ENCODE data around the gene FSD1L.

FSD1L gene

GRCh38 chr9:105447814-105448812 lies at the start of gene FSD1L:
FSD1L (plus strand) TSS chr9:105448034; CDS start chr9:105448221, 187 bp downstream.
- H3K27ac ChIP-seq (ENCODE audit: low read length): peak within 1 kb of the TSS; percentile 53
- peak within 1 kb of the TSS; percentile 81 to 82 for H3K9ac ChIP-seq (ENCODE audit: low read length in 2 of 2)
- H3K4me1 ChIP-seq (ENCODE audit: control insufficient read depth, insufficient read depth, low read length): peaks cover 20% of the 10 kb centered on the region
- H3K27me3 ChIP-seq (ENCODE audit: control insufficient read depth in 1 of 2, insufficient read depth in 2 of 2, low read length in 2 of 2): no peaks in the 10 kb centered on the region
- H3K36me3 ChIP-seq (ENCODE audit: control insufficient read depth in 2 of 2, insufficient read depth in 2 of 2, low read length in 2 of 2): no peaks in the 10 kb centered on the region
- H3K9me3 ChIP-seq (ENCODE audit: control insufficient read depth in 2 of 2, low read length in 2 of 2): no peaks in the 10 kb centered on the region
- H3K4me3 ChIP-seq (ENCODE audit: low read length in 2 of 2): peak within 1 kb of the TSS; percentile 93 to 96

- Histone ChIP-seq H3K27ac (ENCODE audit: low read length) (no peak overlapping the region), H3K27me3 (ENCODE audit: control insufficient read depth in 1 of 2, insufficient read depth in 2 of 2, low read length in 2 of 2) (no peaks in the 10 kb centered on the region)
Observed at GRCh38 chr9:105399117-105399516, 48.7 kb upstream of the FSD1L start.

GRCh38 chr9:105401651-105402050 lies 46.2 kb upstream of the FSD1L start:
- no peak overlapping the region for H3K27ac ChIP-seq (ENCODE audit: low read length)
- no peaks in the 10 kb centered on the region for H3K4me1 ChIP-seq (ENCODE audit: control insufficient read depth, insufficient read depth, low read length)
- no peaks in the 10 kb centered on the region for H3K9me3 ChIP-seq (ENCODE audit: control insufficient read depth in 2 of 2, low read length in 2 of 2)
- H3K27me3 ChIP-seq (ENCODE audit: control insufficient read depth in 1 of 2, insufficient read depth in 2 of 2, low read length in 2 of 2): no peaks in the 10 kb centered on the region
- no peaks in the 10 kb centered on the region for H3K36me3 ChIP-seq (ENCODE audit: control insufficient read depth in 2 of 2, insufficient read depth in 2 of 2, low read length in 2 of 2)
- H3K4me3 ChIP-seq (ENCODE audit: low read length in 2 of 2): no peak overlapping the region
- H3K9ac ChIP-seq (ENCODE audit: low read length in 2 of 2): no peak overlapping the region

More at GRCh38 chr9:105399117-105399516, 48.7 kb upstream of the FSD1L start:
- Histone ChIP-seq H3K4me1 (ENCODE audit: control insufficient read depth, insufficient read depth, low read length) (no peaks in the 10 kb centered on the region), H3K36me3 (ENCODE audit: control insufficient read depth in 2 of 2, insufficient read depth in 2 of 2, low read length in 2 of 2) (no peaks in the 10 kb centered on the region), H3K9ac (ENCODE audit: low read length in 2 of 2) (no peak overlapping the region), H3K4me3 (ENCODE audit: low read length in 2 of 2) (no peak overlapping the region), H3K9me3 (ENCODE audit: control insufficient read depth in 2 of 2, low read length in 2 of 2) (no peaks in the 10 kb centered on the region)

GRCh38 chr9:105403552-105404248 lies 44.1 kb upstream of the FSD1L start:
- H3K36me3 ChIP-seq (ENCODE audit: control insufficient read depth in 2 of 2, insufficient read depth in 2 of 2, low read length in 2 of 2): no peaks in the 10 kb centered on the region
- H3K4me1 ChIP-seq (ENCODE audit: control insufficient read depth, insufficient read depth, low read length): no peaks in the 10 kb centered on the region
- no peaks in the 10 kb centered on the region for H3K27me3 ChIP-seq (ENCODE audit: control insufficient read depth in 1 of 2, insufficient read depth in 2 of 2, low read length in 2 of 2)
- H3K9ac ChIP-seq (ENCODE audit: low read length in 2 of 2): no peak overlapping the region
- H3K27ac ChIP-seq (ENCODE audit: low read length): no peak overlapping the region
- no peaks in the 10 kb centered on the region for H3K9me3 ChIP-seq (ENCODE audit: control insufficient read depth in 2 of 2, low read length in 2 of 2)
- no peak overlapping the region for H3K4me3 ChIP-seq (ENCODE audit: low read length in 2 of 2)

- no peaks in the 10 kb centered on the region for H3K27me3 ChIP-seq (ENCODE audit: control insufficient read depth in 1 of 2, insufficient read depth in 2 of 2, low read length in 2 of 2)
- H3K27ac ChIP-seq (ENCODE audit: low read length): no peak overlapping the region
- no peak overlapping the region for H3K9ac ChIP-seq (ENCODE audit: low read length in 2 of 2)
- no peak overlapping the region for H3K4me3 ChIP-seq (ENCODE audit: low read length in 2 of 2)
- H3K4me1 ChIP-seq (ENCODE audit: control insufficient read depth, insufficient read depth, low read length): no peaks in the 10 kb centered on the region
- H3K9me3 ChIP-seq (ENCODE audit: control insufficient read depth in 2 of 2, low read length in 2 of 2): peaks cover 0 to 5% of the 10 kb centered on the region in 2 donors
- no peaks in the 10 kb centered on the region for H3K36me3 ChIP-seq (ENCODE audit: control insufficient read depth in 2 of 2, insufficient read depth in 2 of 2, low read length in 2 of 2)
Observed at GRCh38 chr9:105405514-105406131, 42.2 kb upstream of the FSD1L start.

- no peaks in the 10 kb centered on the region for H3K4me1 ChIP-seq (ENCODE audit: control insufficient read depth, insufficient read depth, low read length)
- peaks cover under 1 to 7% of the 10 kb centered on the region in 2 donors for H3K9me3 ChIP-seq (ENCODE audit: control insufficient read depth in 2 of 2, low read length in 2 of 2)
- H3K9ac ChIP-seq (ENCODE audit: low read length in 2 of 2): no peak overlapping the region
- H3K4me3 ChIP-seq (ENCODE audit: low read length in 2 of 2): no peak overlapping the region
- no peaks in the 10 kb centered on the region for H3K36me3 ChIP-seq (ENCODE audit: control insufficient read depth in 2 of 2, insufficient read depth in 2 of 2, low read length in 2 of 2)
- H3K27me3 ChIP-seq (ENCODE audit: control insufficient read depth in 1 of 2, insufficient read depth in 2 of 2, low read length in 2 of 2): no peaks in the 10 kb centered on the region
- H3K27ac ChIP-seq (ENCODE audit: low read length): no peak overlapping the region
Observed at GRCh38 chr9:105406369-105406768, 41.5 kb upstream of the FSD1L start.

GRCh38 chr9:105413525-105413924 lies 34.3 kb upstream of the FSD1L start:
- H3K27ac ChIP-seq (ENCODE audit: low read length): no peak overlapping the region

GRCh38 chr9:105414947-105415661 lies 32.7 kb upstream of the FSD1L start:
- peak overlapping the region in 1 of 2 donors; percentile 16 for H3K4me3 ChIP-seq (ENCODE audit: low read length in 2 of 2)

More at GRCh38 chr9:105413525-105413924, 34.3 kb upstream of the FSD1L start:
- H3K9me3 ChIP-seq (ENCODE audit: control insufficient read depth in 2 of 2, low read length in 2 of 2): peaks cover 5 to 12% of the 10 kb centered on the region in 2 donors
- H3K9ac ChIP-seq (ENCODE audit: low read length in 2 of 2): no peak overlapping the region
- H3K36me3 ChIP-seq (ENCODE audit: control insufficient read depth in 2 of 2, insufficient read depth in 2 of 2, low read length in 2 of 2): no peaks in the 10 kb centered on the region
- H3K4me1 ChIP-seq (ENCODE audit: control insufficient read depth, insufficient read depth, low read length): no peaks in the 10 kb centered on the region
- no peaks in the 10 kb centered on the region for H3K27me3 ChIP-seq (ENCODE audit: control insufficient read depth in 1 of 2, insufficient read depth in 2 of 2, low read length in 2 of 2)
- no peak overlapping the region for H3K4me3 ChIP-seq (ENCODE audit: low read length in 2 of 2)

GRCh38 chr9:105415662-105415980 lies 32.2 kb upstream of the FSD1L start:
- Histone ChIP-seq H3K4me1 (ENCODE audit: control insufficient read depth, insufficient read depth, low read length) (no peaks in the 10 kb centered on the region), H3K27ac (ENCODE audit: low read length) (no peak overlapping the region)

More at GRCh38 chr9:105414947-105415661, 32.7 kb upstream of the FSD1L start:
- H3K27me3 ChIP-seq (ENCODE audit: control insufficient read depth in 1 of 2, insufficient read depth in 2 of 2, low read length in 2 of 2): no peaks in the 10 kb centered on the region
- peaks cover 5 to 7% of the 10 kb centered on the region in 2 donors for H3K9me3 ChIP-seq (ENCODE audit: control insufficient read depth in 2 of 2, low read length in 2 of 2)
- no peaks in the 10 kb centered on the region for H3K36me3 ChIP-seq (ENCODE audit: control insufficient read depth in 2 of 2, insufficient read depth in 2 of 2, low read length in 2 of 2)
- no peak overlapping the region for H3K27ac ChIP-seq (ENCODE audit: low read length)
- no peaks in the 10 kb centered on the region for H3K4me1 ChIP-seq (ENCODE audit: control insufficient read depth, insufficient read depth, low read length)
- H3K9ac ChIP-seq (ENCODE audit: low read length in 2 of 2): no peak overlapping the region

GRCh38 chr9:105416840-105417239 lies 31.0 kb upstream of the FSD1L start:
- no peaks in the 10 kb centered on the region for H3K36me3 ChIP-seq (ENCODE audit: control insufficient read depth in 2 of 2, insufficient read depth in 2 of 2, low read length in 2 of 2)
- H3K27ac ChIP-seq (ENCODE audit: low read length): no peak overlapping the region
- no peaks in the 10 kb centered on the region for H3K27me3 ChIP-seq (ENCODE audit: control insufficient read depth in 1 of 2, insufficient read depth in 2 of 2, low read length in 2 of 2)
- H3K9me3 ChIP-seq (ENCODE audit: control insufficient read depth in 2 of 2, low read length in 2 of 2): no peaks in the 10 kb centered on the region
- H3K4me3 ChIP-seq (ENCODE audit: low read length in 2 of 2): no peak overlapping the region
- no peaks in the 10 kb centered on the region for H3K4me1 ChIP-seq (ENCODE audit: control insufficient read depth, insufficient read depth, low read length)
- no peak overlapping the region for H3K9ac ChIP-seq (ENCODE audit: low read length in 2 of 2)

More at GRCh38 chr9:105415662-105415980, 32.2 kb upstream of the FSD1L start:
- Histone ChIP-seq H3K9ac (ENCODE audit: low read length in 2 of 2) (no peak overlapping the region), H3K4me3 (ENCODE audit: low read length in 2 of 2) (no peak overlapping the region), H3K9me3 (ENCODE audit: control insufficient read depth in 2 of 2, low read length in 2 of 2) (peaks cover 5 to 7% of the 10 kb centered on the region in 2 donors), H3K36me3 (ENCODE audit: control insufficient read depth in 2 of 2, insufficient read depth in 2 of 2, low read length in 2 of 2) (no peaks in the 10 kb centered on the region), H3K27me3 (ENCODE audit: control insufficient read depth in 1 of 2, insufficient read depth in 2 of 2, low read length in 2 of 2) (no peaks in the 10 kb centered on the region)

Data from stomach smooth muscle (tissue), 2 donors.